ENCODE results near the gene NRCAM. TPM values are rescaled to one million over a fixed set of nuclear protein-coding genes. Genes with fewer than 3 reads are reported as not detected.

NRCAM gene
- total RNA-seq, 1 donor from 2014 or later, result 33.2 TPM

- Mint-ChIP-seq H3K4me3 (no peak overlapping the region), H3K27me3 (ENCODE audit: low read depth) (no peaks in the 10 kb centered on the region), H3K9me3 (no peaks in the 10 kb centered on the region), H3K4me1 (peaks cover 31% of the 10 kb centered on the region), H3K27ac (ENCODE audit: unreplicated experiment) (no peak overlapping the region), H3K36me3 (ENCODE audit: low read depth) (no peaks in the 10 kb centered on the region)
- no peak for TF ChIP-seq CTCF (conservative IDR thresholded peaks at IDR 0.05)
- DNase-seq (ENCODE audit: low read depth, low spot score), result no peak
Measured at GRCh38 chr7:108413337-108413736, 42.9 kb downstream of the NRCAM start.

- Mint-ChIP-seq H3K36me3 (ENCODE audit: low read depth) (no peaks in the 10 kb centered on the region), H3K4me3 (no peak overlapping the region), H3K27me3 (ENCODE audit: low read depth) (no peaks in the 10 kb centered on the region), H3K4me1 (peaks cover 7% of the 10 kb centered on the region), H3K9me3 (no peaks in the 10 kb centered on the region), H3K27ac (ENCODE audit: unreplicated experiment) (peak overlapping the region; percentile 20)
- DNase-seq (ENCODE audit: low read depth, low spot score), result no peak
- no peak for TF ChIP-seq CTCF (conservative IDR thresholded peaks at IDR 0.05)
Measured at GRCh38 chr7:108409146-108409545, 47.1 kb downstream of the NRCAM start.

GRCh38 chr7:108408296-108408991, 47.8 kb downstream of the NRCAM start:
- no peak overlapping the region for H3K27ac Mint-ChIP-seq (ENCODE audit: unreplicated experiment)
- TF ChIP-seq CTCF (conservative IDR thresholded peaks at IDR 0.05), result no peak
- DNase-seq (ENCODE audit: low read depth, low spot score), result no peak
- peaks cover under 1% of the 10 kb centered on the region for H3K4me1 Mint-ChIP-seq
- H3K9me3 Mint-ChIP-seq, result no peaks in the 10 kb centered on the region
- no peaks in the 10 kb centered on the region for H3K36me3 Mint-ChIP-seq (ENCODE audit: low read depth)
- H3K27me3 Mint-ChIP-seq (ENCODE audit: low read depth), result no peaks in the 10 kb centered on the region
- no peak overlapping the region for H3K4me3 Mint-ChIP-seq

GRCh38 chr7:108407676-108408075, 48.6 kb downstream of the NRCAM start:
- H3K4me3 Mint-ChIP-seq, result no peak overlapping the region
- no peak for TF ChIP-seq CTCF (conservative IDR thresholded peaks at IDR 0.05)
- H3K27me3 Mint-ChIP-seq (ENCODE audit: low read depth), result no peaks in the 10 kb centered on the region
- no peaks in the 10 kb centered on the region for H3K36me3 Mint-ChIP-seq (ENCODE audit: low read depth)
- no peak for DNase-seq (ENCODE audit: low read depth, low spot score)
- H3K9me3 Mint-ChIP-seq, result no peaks in the 10 kb centered on the region
- H3K27ac Mint-ChIP-seq (ENCODE audit: unreplicated experiment), result no peak overlapping the region
- H3K4me1 Mint-ChIP-seq, result no peaks in the 10 kb centered on the region

- DNase-seq (ENCODE audit: low read depth, low spot score), result no peak
- Mint-ChIP-seq H3K27ac (ENCODE audit: unreplicated experiment) (peak overlapping the region; percentile 2), H3K9me3 (no peaks in the 10 kb centered on the region), H3K4me3 (no peak overlapping the region), H3K36me3 (ENCODE audit: low read depth) (no peaks in the 10 kb centered on the region), H3K4me1 (no peaks in the 10 kb centered on the region), H3K27me3 (ENCODE audit: low read depth) (no peaks in the 10 kb centered on the region)
- TF ChIP-seq CTCF (conservative IDR thresholded peaks at IDR 0.05), result no peak
Measured at GRCh38 chr7:108406222-108406890, 49.9 kb downstream of the NRCAM start.
